GM18499 (cell line): ENCODE results near the gene RNF181.
"Not testable (repeated sequence)": the region's sequence is repeated elsewhere in the genome, so short reads cannot be mapped to it uniquely, and the experiment has no call there.

ENCODE experiments used
- ATAC-seq: cut with Tn5 transposase; IDR thresholded peaks from one replicate; pipeline ENCODE4 v1.9.1; 2021; ENCODE audit warnings: moderate number of reproducible peaks; ENCODE audit not compliant: insufficient read depth, unreplicated experiment

The RNF181 gene

GRCh38 chr2:85595301-85596025, at the start of gene RNF181:
TSS of gene RNF181 (plus strand) at chr2:85595745. CDS start at chr2:85595764, 19 bp downstream.
- peak; percentile 98 for ATAC-seq

GRCh38 chr2:85545780-85546240, 49.7 kb upstream of the RNF181 start:
- ATAC-seq = no peak

- no peak for ATAC-seq
Measured at GRCh38 chr2:85547089-85547858, 48.3 kb upstream of the RNF181 start.

GRCh38 chr2:85547859-85548607, 47.5 kb upstream of the RNF181 start:
- ATAC-seq = no peak

- no peak for ATAC-seq
Measured at GRCh38 chr2:85548608-85548900, 47.0 kb upstream of the RNF181 start.

GRCh38 chr2:85549095-85549494, 46.5 kb upstream of the RNF181 start:
- ATAC-seq = no peak

GRCh38 chr2:85549826-85550225, 45.7 kb upstream of the RNF181 start:
- ATAC-seq = no peak

GRCh38 chr2:85550486-85550885, 45.1 kb upstream of the RNF181 start:
- ATAC-seq = no peak

GRCh38 chr2:85551698-85552678, 43.6 kb upstream of the RNF181 start:
- peak; percentile 46 for ATAC-seq

- no peak for ATAC-seq
Measured at GRCh38 chr2:85553184-85553583, 42.4 kb upstream of the RNF181 start.

- no peak for ATAC-seq
Measured at GRCh38 chr2:85554980-85555612, 40.4 kb upstream of the RNF181 start.

GRCh38 chr2:85557130-85557529, 38.4 kb upstream of the RNF181 start:
- no peak for ATAC-seq

GRCh38 chr2:85558160-85558559, 37.4 kb upstream of the RNF181 start:
- ATAC-seq = no peak

- ATAC-seq = not testable (repeated sequence)
Measured at GRCh38 chr2:85560403-85560726, 35.2 kb upstream of the RNF181 start.

- ATAC-seq = no peak
Measured at GRCh38 chr2:85560812-85561279, 34.7 kb upstream of the RNF181 start.

GRCh38 chr2:85561280-85562212, 34.0 kb upstream of the RNF181 start, which contains the start of gene GGCX:
TSS of gene GGCX (minus strand) at chr2:85561493. CDS start at chr2:85561428, 65 bp downstream.
- peak; percentile 67 for ATAC-seq

GRCh38 chr2:85564144-85564563, 31.4 kb upstream of the RNF181 start:
- ATAC-seq = no peak

- no peak for ATAC-seq
Measured at GRCh38 chr2:85566265-85566664, 29.3 kb upstream of the RNF181 start.
